ENCODE data around the gene PLA2G12A.
"Not testable (repeated sequence)": the region's sequence is repeated elsewhere in the genome, so short reads cannot be mapped to it uniquely, and the experiment has no call there.

The PLA2G12A gene

DNA sequence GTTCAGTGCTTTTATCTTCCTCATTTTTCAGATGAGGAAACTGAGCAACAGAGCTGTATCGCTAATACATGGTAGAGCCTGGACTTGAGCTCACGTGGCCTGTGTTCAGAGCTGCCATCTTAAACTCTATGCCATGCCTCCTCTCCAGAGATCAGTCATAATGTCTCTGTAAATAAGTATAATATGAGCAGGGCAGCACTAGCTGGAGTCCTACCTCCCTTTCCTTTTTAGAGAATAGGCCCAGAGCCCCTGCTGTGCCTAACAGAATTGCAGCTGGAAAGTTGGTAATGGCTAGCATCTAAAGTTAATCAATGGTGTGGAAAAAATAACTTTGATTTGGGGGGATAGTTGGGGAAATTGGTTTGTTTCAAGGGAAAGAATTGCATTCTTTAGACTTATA lies 47.0 kb downstream of the PLA2G12A start:
- in situ Hi-C loops (cut with MboI; ENCODE audit: low sequenced_read_pairs): no loop called here

DNA sequence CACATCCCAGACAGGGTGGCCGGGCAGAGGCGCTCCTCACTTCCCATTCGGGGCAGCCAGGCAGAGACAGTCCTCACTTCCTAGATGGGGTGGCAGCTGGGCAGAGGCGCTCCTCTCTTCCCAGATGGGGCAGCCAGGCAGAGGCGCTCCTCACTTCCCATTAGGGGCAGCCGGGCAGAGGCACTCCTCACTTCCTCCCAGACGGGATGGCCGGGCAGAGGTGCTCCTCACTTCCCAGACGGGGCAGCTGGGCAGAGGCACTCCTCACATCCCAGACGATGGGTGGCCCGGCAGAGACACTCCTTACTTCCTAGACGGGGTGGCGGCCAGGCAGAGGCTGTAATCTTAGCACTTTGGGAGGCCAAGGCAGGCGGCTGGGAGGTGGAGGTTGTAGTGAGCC lies 50.9 kb downstream of the PLA2G12A start:
- in situ Hi-C loops (cut with MboI; ENCODE audit: low sequenced_read_pairs): not testable (repeated sequence)

DNA sequence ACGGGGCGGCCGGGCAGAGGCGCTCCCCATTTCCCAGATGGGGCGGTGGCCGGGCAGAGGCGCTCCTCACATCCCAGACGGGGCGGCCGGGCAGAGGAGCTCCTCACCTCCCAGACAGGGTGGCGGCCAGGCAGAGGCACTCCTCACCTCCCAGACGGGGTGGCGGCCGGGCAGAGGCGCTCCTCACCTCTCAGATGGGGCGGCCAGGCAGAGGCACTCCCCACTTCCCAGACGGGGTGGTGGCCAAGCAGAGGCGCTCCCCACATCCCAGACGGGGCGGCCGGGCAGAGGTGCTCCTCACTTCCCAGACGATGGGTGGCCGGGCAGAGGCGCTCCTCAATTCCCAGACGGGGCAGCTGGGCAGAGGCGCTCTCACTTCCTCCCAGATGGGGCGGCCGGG lies 51.4 kb downstream of the PLA2G12A start:
- in situ Hi-C loops (cut with MboI; ENCODE audit: low sequenced_read_pairs): not testable (repeated sequence)

DNA sequence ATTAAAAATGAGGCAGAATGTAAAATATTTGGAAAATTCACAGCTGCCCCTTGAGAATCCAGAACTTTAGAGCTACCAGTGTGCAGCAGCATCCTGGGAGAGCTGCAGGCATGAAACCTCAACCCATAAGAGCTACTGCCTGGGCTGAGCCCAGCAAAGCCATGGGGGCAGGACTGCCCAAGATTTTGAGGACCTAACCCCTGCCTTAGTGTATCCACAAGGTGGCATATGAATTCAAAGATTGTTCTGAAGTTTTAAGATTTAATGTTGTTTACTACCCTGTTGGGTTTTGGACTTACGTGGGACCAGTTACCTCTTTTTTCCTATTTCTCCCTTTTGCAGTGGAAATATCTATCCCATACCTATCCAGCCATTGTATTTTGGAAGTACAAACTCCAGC lies 53.0 kb downstream of the PLA2G12A start:
- in situ Hi-C loops (cut with MboI; ENCODE audit: low sequenced_read_pairs): no loop called here

DNA sequence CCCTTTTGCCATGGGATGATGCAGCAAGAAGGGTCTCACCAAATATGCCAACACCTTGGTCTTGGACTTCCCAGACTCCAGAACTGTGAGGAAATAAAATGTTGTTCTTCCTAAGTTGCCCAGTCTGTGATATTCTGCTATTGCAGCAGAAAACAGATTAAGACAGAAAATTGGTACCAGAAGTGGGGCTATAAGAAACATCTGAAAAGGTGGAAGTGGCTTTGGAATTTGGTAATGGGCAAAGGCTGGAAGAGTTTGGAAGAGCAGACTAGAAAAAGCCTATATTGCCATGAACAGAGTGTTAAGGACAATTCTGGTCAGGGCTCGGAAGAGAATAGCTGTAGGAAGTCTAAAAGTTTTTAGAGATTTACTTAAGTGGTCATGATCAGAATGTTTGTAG lies 54.0 kb downstream of the PLA2G12A start:
- in situ Hi-C loops (cut with MboI; ENCODE audit: low sequenced_read_pairs): no loop called here

DNA sequence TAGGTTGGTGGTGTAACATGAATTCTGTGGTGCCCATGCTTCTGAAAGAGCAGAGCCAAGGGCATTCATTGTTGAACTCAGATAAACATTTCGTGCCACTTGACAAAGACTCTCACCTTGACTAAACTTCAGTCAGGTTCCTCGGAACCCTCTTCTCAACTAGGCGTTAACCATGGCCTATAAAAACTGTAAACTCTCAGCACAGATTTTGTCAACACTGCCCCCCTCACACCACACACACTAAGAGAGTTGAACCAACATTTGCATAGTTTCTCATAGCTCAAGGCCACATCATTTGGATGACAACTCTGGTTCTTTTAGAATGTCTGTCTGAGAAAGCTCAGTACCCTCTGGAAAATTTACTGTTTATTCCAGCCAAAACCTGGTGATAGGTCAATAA lies 54.7 kb downstream of the PLA2G12A start:
- in situ Hi-C loops (cut with MboI; ENCODE audit: low sequenced_read_pairs): no loop called here

DNA sequence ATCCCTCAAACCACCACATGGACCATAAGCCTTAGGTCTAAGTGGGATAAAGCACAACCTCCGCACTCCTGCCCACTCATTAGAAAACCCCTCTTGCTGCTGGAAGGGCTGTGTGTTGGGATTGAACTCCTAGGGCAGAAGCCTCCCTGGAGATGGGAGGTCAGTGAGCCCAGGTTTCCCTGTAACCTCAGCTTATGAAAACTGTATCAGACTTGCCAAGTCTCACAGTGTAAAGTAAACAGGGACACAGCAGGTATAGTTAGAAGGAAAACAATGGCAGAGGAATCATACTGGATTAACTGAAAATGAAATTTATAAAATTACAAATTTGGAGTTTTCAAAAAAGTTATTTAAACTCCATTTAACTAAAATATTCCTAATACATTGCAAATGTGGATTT lies 56.6 kb downstream of the PLA2G12A start:
- in situ Hi-C loops (cut with MboI; ENCODE audit: low sequenced_read_pairs): no loop called here

DNA sequence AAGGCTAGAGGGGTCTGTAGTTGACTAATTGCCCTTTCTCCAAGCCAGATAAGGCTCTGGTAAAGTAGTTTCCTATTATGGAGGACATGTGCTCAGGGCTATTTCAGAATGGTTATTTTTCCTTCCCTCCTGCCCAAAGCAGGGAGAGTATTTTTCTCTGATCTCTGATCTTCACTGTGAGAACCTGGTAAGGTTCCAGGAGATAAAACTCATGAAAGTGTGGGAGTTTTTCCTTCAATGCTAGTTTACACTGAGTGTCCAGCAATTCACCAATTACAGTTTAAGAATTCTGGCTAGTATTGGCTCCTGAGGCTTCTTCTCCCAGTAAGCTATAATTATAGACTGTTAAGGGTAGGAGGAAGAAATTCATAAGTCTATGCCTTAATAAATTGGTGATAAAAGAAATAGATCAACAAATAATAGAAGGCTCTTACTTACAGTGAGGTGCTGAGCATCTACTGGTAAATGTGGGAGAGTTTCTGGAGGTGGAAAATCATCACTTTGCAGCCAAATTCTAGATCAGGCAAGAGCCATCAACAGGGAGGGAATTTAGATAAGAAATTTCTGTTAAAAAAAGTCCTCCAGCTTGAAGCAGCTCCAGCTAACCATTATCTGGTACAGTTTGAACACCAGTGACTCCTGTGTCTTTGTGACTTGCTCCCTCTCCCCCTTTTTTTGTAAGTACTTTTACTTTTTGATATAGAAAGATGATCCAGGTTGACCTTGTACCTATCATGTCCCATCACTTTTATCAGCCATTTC lies 57.5 kb downstream of the PLA2G12A start:
- in situ Hi-C loops (cut with MboI; ENCODE audit: low sequenced_read_pairs): no loop called here

DNA sequence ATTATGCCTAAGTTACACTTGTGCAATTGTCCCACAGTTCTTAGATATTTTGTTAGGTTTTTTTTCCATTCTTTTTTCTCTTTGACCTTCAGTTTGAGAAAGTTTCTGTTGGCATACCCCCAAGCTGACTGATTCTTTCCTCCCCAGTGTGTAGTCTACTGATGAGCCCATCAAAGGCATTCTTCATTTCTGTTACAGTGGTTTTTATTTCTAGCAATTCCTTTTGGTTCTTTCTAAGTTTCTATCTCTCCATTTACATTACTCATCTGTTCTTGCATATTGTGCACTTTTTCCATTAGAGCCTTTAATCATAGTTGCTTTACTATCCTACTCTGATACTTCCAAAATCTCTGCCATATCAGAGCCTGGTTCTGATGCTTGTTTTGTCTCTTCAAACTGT lies 58.5 kb downstream of the PLA2G12A start:
- in situ Hi-C loops (cut with MboI; ENCODE audit: low sequenced_read_pairs): no loop called here

DNA sequence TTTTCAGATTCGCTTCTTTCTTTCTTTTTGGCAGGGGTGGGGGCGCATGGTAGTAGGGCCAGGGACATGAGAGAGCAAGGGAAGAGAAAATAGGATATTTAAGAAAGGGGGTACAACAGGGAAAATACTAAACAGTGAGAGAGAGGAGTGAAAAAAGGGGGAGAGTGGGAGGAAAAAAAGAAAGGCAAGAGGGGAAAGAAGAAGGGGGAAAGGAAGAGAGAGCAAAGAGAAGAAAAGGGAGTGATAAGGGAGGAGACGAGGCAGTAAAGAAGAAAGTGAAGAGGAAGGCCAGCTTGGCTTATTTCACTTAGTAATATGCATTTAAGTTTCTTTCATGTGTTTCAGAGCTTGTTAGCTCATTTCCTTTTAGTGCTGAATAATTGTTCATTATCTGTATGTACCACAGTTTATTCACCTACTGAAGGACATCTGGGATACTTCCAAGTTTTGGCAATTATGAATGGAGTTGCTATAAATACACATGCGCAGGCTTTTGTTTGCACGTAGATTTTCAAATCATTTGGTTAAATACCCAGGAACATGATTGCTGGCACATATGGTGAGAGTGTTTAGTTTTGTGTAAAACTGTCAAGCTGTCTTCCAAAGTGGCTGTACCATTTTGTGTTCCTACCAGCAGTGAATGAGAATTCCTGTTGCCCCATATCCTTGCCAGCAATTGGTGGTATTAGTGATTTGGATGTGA lies 63.9 kb downstream of the PLA2G12A start:
- in situ Hi-C loops (cut with MboI; ENCODE audit: low sequenced_read_pairs): no loop called here

DNA sequence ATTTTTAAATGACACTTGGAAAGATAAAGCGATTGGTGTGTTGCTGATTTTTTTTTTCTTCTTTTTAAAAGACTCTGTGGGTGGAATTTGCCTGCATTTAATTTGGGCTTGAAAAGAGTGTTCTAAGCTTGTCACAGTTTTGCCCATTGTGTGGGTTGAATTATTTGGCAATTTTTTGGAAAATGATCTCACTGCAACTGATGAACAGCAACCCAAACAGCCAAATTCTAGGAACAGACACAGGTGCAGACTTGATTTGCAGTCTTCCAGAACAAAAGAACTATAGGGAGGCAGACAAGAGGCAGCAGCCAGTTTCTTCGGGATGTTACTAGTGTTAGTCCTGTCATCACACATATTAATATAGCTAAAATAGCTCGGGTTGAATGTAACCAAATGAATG lies 67.1 kb downstream of the PLA2G12A start:
- in situ Hi-C loops (cut with MboI; ENCODE audit: low sequenced_read_pairs): no loop called here

DNA sequence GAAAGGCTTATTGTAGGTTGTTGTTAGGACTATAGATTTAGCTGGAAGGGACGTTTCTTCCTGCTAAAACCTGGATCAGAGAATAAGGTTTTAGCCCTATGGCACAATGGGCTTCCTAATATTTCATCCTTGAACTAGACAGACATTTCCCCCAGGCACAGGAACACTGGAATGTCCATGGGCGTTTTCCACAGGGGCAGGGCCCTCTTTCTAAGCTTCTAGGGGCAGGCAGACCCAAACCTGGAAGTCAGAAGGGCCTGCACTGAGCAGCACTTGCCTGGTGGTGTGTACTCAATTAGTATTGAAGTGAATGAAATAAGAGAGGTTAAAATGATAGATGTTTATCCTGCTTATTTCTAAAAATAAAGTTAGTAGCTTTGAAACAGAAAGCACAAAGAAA lies 67.8 kb downstream of the PLA2G12A start:
- in situ Hi-C loops (cut with MboI; ENCODE audit: low sequenced_read_pairs): no loop called here

Data from HL-60/S4 treated with phorbol 12-myristate 13-acetate at 8.2 ng/mL for 4 days and 3 days (cell line).